22Rv1 (cell line): ENCODE measurements around the gene NCOR1.
A peak's percentile ranks its signal among the peaks of the same experiment; 100 is the strongest.

ENCODE experiments used
- H3K27ac ChIP-seq: fragments of 450-650 bp; 2 replicates; pipeline ENCODE4 v1.5.1; 2017
- CTCF ChIP-seq: fragments of 450-650 bp; IDR thresholded peaks from 2 replicates; pipeline ENCODE4 v1.5.1; 2017; ENCODE audit warnings: mild to moderate bottlenecking
- ZFX ChIP-seq: fragments of 450-650 bp; IDR thresholded peaks from 2 replicates; pipeline ENCODE4 v1.6.1; 2017; ENCODE audit warnings: antibody characterized with exemption, borderline replicate concordance

Gene NCOR1

GRCh38 chr17:16135461-16135860 is 79.9 kb downstream of the NCOR1 start:
- no peak overlapping the region for H3K27ac ChIP-seq
- TF ChIP-seq ZFX (no peak), CTCF (no peak)

- no peak for TF ChIP-seq ZFX
- no peak for TF ChIP-seq CTCF
- peak overlapping the region; percentile 22; the same call in 1 of the 2 replicates for H3K27ac ChIP-seq
Measured at GRCh38 chr17:16131593-16131992, 83.7 kb downstream of the NCOR1 start.

- no peak for TF ChIP-seq CTCF
- TF ChIP-seq ZFX, result no peak
- no peak overlapping the region for H3K27ac ChIP-seq
Measured at GRCh38 chr17:16129441-16130205, 85.7 kb downstream of the NCOR1 start.

- no peak for TF ChIP-seq ZFX
- TF ChIP-seq CTCF, result no peak
- H3K27ac ChIP-seq, result no peak overlapping the region
Measured at GRCh38 chr17:16123531-16123930, 91.8 kb downstream of the NCOR1 start.

- no peak overlapping the region for H3K27ac ChIP-seq
- no peak for TF ChIP-seq ZFX
- no peak for TF ChIP-seq CTCF
Measured at GRCh38 chr17:16122697-16123434, 92.5 kb downstream of the NCOR1 start.

GRCh38 chr17:16121915-16122314 is 93.4 kb downstream of the NCOR1 start:
- H3K27ac ChIP-seq, result no peak overlapping the region
- TF ChIP-seq CTCF (no peak), ZFX (no peak)

GRCh38 chr17:16120937-16121336 is 94.4 kb downstream of the NCOR1 start:
- no peak overlapping the region for H3K27ac ChIP-seq
- TF ChIP-seq CTCF (no peak), ZFX (no peak)
